ENCODE measurements around the gene HIF3A. TPM values are rescaled to one million over a fixed set of nuclear protein-coding genes. Genes with fewer than 3 reads are reported as not detected.
A peak's percentile ranks its signal among the peaks of the same experiment; 100 is the strongest.

The HIF3A gene
- total and polyA plus RNA-seq, 2 donors (not counting 1 experiment from before 2014, with no cell fraction given) = 0.12 to 1.5 TPM

- no peaks in the 10 kb centered on the region for H3K36me3 ChIP-seq (ENCODE audit: control insufficient read depth, insufficient read depth, low read length)
- peak; percentile 71 to 82 for DNase-seq (ENCODE audit: low read depth in 2 of 2)
- no peak overlapping the region for H3K27ac ChIP-seq (ENCODE audit: insufficient read depth, low read length)
- H3K4me1 ChIP-seq (ENCODE audit: control insufficient read depth, extremely low read depth, insufficient read depth, low read length) = no peaks in the 10 kb centered on the region
- H2AFZ ChIP-seq (ENCODE audit: low read length) = no peak overlapping the region
- peaks cover 2% of the 10 kb centered on the region for H3K27me3 ChIP-seq (ENCODE audit: control insufficient read depth, insufficient read depth, low read length)
- no peak overlapping the region for H3K4me3 ChIP-seq (replicated peaks in 1 of 4; ENCODE audit: control extremely low read depth in 1 of 4, insufficient read depth in 1 of 4, low read depth in 3 of 4, low read length in 4 of 4)
- TF ChIP-seq CTCF (conservative IDR thresholded peaks at IDR 0.05 in 1 of 2, IDR thresholded peaks at IDR 0.05 in 1 of 2; ENCODE audit: low read depth in 1 of 2, low read length in 2 of 2) = peak; percentile 82 to 87
- TF ChIP-seq EZH2 (IDR thresholded peaks at IDR 0.05; ENCODE audit: low read length, missing control alignments) = no peak
- no peak overlapping the region for H3K4me2 ChIP-seq (ENCODE audit: extremely low read depth, insufficient read depth, low read length)
- H3K9me3 ChIP-seq (ENCODE audit: control insufficient read depth, insufficient read depth, low read depth, low read length) = no peaks in the 10 kb centered on the region
- no peaks in the 10 kb centered on the region for H3K79me2 ChIP-seq (ENCODE audit: control insufficient read depth, insufficient read depth, low read length)
- H3K9ac ChIP-seq (ENCODE audit: insufficient read depth, low read length) = no peak overlapping the region
- no peaks in the 10 kb centered on the region for H4K20me1 ChIP-seq (ENCODE audit: control insufficient read depth, extremely low read depth, insufficient read depth, low read length)
Measured at GRCh38 chr19:46265217-46265828, 31.5 kb upstream of the HIF3A start.

GRCh38 chr19:46269101-46269500, 27.7 kb upstream of the HIF3A start:
- Histone ChIP-seq H3K4me1 (ENCODE audit: control insufficient read depth, extremely low read depth, insufficient read depth, low read length) (no peaks in the 10 kb centered on the region), H3K4me2 (ENCODE audit: extremely low read depth, insufficient read depth, low read length) (no peak overlapping the region), H3K36me3 (ENCODE audit: control insufficient read depth, insufficient read depth, low read length) (no peaks in the 10 kb centered on the region), H3K27ac (ENCODE audit: insufficient read depth, low read length) (no peak overlapping the region), H3K27me3 (ENCODE audit: control insufficient read depth, insufficient read depth, low read length) (no peaks in the 10 kb centered on the region), H4K20me1 (ENCODE audit: control insufficient read depth, extremely low read depth, insufficient read depth, low read length) (no peaks in the 10 kb centered on the region), H3K9me3 (ENCODE audit: control insufficient read depth, insufficient read depth, low read depth, low read length) (no peaks in the 10 kb centered on the region), H3K4me3 (replicated peaks in 1 of 4; ENCODE audit: control extremely low read depth in 1 of 4, insufficient read depth in 1 of 4, low read depth in 3 of 4, low read length in 4 of 4) (no peak overlapping the region), H3K79me2 (ENCODE audit: control insufficient read depth, insufficient read depth, low read length) (no peaks in the 10 kb centered on the region), H2AFZ (ENCODE audit: low read length) (no peak overlapping the region), H3K9ac (ENCODE audit: insufficient read depth, low read length) (no peak overlapping the region)
- no peak for DNase-seq (ENCODE audit: low read depth in 2 of 2)
- TF ChIP-seq CTCF (conservative IDR thresholded peaks at IDR 0.05 in 1 of 2, IDR thresholded peaks at IDR 0.05 in 1 of 2; ENCODE audit: low read depth in 1 of 2, low read length in 2 of 2) = no peak
- no peak for TF ChIP-seq EZH2 (IDR thresholded peaks at IDR 0.05; ENCODE audit: low read length, missing control alignments)

- Histone ChIP-seq H3K27me3 (ENCODE audit: control insufficient read depth, insufficient read depth, low read length) (no peaks in the 10 kb centered on the region), H4K20me1 (ENCODE audit: control insufficient read depth, extremely low read depth, insufficient read depth, low read length) (no peaks in the 10 kb centered on the region), H3K4me3 (replicated peaks in 1 of 4; ENCODE audit: control extremely low read depth in 1 of 4, insufficient read depth in 1 of 4, low read depth in 3 of 4, low read length in 4 of 4) (no peak overlapping the region), H3K4me2 (ENCODE audit: extremely low read depth, insufficient read depth, low read length) (no peak overlapping the region), H3K79me2 (ENCODE audit: control insufficient read depth, insufficient read depth, low read length) (no peaks in the 10 kb centered on the region), H3K9me3 (ENCODE audit: control insufficient read depth, insufficient read depth, low read depth, low read length) (no peaks in the 10 kb centered on the region), H3K27ac (ENCODE audit: insufficient read depth, low read length) (no peak overlapping the region), H3K9ac (ENCODE audit: insufficient read depth, low read length) (no peak overlapping the region), H3K36me3 (ENCODE audit: control insufficient read depth, insufficient read depth, low read length) (no peaks in the 10 kb centered on the region), H2AFZ (ENCODE audit: low read length) (no peak overlapping the region), H3K4me1 (ENCODE audit: control insufficient read depth, extremely low read depth, insufficient read depth, low read length) (no peaks in the 10 kb centered on the region)
- TF ChIP-seq CTCF (conservative IDR thresholded peaks at IDR 0.05 in 1 of 2, IDR thresholded peaks at IDR 0.05 in 1 of 2; ENCODE audit: low read depth in 1 of 2, low read length in 2 of 2) (no peak), EZH2 (IDR thresholded peaks at IDR 0.05; ENCODE audit: low read length, missing control alignments) (no peak)
- no peak for DNase-seq (ENCODE audit: low read depth in 2 of 2)
Measured at GRCh38 chr19:46270521-46271256, 26.2 kb upstream of the HIF3A start.

All from fibroblast of lung (primary cell).